ENCODE measurements around the gene AURKAIP1. TPM values are rescaled to one million over a fixed set of nuclear protein-coding genes. Genes with fewer than 3 reads are reported as not detected.

The AURKAIP1 gene
- total and polyA plus RNA-seq, 3 donors from 2014 or later: 224 to 328 (median 313) TPM

- no peaks in the 10 kb centered on the region for H3K27me3 ChIP-seq
- intact Hi-C loops (cut with DNase I; ENCODE audit: low total_unique reads): no loop called here
- WGBS, 2 donors: 92 to 93% methylated on average over 5 to 7 of the region's 7 CpGs
- peak overlapping the region in 1 of 2 donors; percentile 79 for H3K27ac ChIP-seq
- TF ChIP-seq POLR2A (IDR thresholded peaks at IDR 0.05) (no peak), CTCF (IDR thresholded peaks at IDR 0.05) (no peak)
- no peak overlapping the region for H3K4me3 ChIP-seq
- H3K9me3 ChIP-seq: no peaks in the 10 kb centered on the region
- peaks cover 24% of the 10 kb centered on the region for H3K4me1 ChIP-seq
- H3K36me3 ChIP-seq (ENCODE audit: low read depth, missing control alignments): no peaks in the 10 kb centered on the region
- no peak for DNase-seq
Observed at GRCh38 chr1:1421907-1422464, 47.0 kb upstream of the AURKAIP1 start.

DNA sequence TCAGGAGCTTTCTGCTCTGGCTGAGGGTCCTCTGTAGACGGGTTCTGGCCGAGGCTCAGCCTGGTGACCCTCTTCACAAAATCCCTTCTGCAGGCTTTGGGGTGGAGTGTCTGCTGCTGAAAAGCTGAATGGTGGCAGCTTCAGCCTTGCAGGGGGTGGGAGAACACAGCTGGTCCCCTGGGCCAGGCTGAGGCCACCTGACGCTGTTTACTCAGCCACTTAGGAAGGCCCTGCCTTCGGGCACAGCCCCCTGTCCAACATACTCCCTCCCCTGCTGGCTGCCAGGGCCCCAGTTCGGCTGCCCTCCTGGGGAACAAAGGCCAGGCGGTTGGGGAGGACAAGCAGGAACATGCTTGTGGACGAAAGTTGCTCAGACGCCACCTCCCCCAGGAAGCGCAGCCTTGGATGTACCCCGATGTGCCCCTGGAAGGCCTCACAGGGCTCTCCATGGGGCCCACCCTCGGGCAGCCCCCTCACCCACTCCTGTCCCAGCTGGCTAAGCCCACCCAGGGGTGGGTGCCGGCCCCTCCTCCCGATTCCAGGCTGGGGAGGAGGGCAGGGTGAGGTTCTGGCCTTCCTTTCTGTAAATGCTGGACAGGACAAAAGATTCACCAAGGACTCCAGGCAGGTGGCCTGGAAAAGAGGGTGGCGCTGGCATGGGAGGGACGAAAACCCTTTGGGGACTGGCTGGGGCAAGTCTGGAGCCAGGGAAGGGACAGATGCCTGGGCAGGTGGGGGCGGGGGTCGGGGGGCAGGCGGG lies 46.3 kb upstream of the AURKAIP1 start, which contains the start of gene ANKRD65:
TSS of gene ANKRD65 (minus strand) at position 130 of the 760 bp plus-strand sequence. CDS start 271 bp downstream, outside the sequence.
- Histone ChIP-seq H3K4me3 (peak within 1 kb of the TSS; percentile 24 to 39), H3K27me3 (no peaks in the 10 kb centered on the region), H3K36me3 (ENCODE audit: low read depth, missing control alignments) (no peaks in the 10 kb centered on the region), H3K9me3 (no peaks in the 10 kb centered on the region), H3K4me1 (peaks cover 24% of the 10 kb centered on the region), H3K27ac (peak within 1 kb of the TSS; percentile 53 to 79)
- no peak for DNase-seq
- no peak for TF ChIP-seq CTCF (IDR thresholded peaks at IDR 0.05)
- intact Hi-C loops (cut with DNase I; ENCODE audit: low total_unique reads): no loop called here
- 59 to 80% methylated on average over 6 to 18 of the region's 18 CpGs for WGBS, 2 donors

- DNase-seq: no peak
- Histone ChIP-seq H3K27me3 (no peaks in the 10 kb centered on the region), H3K4me3 (peak overlapping the region; percentile 24 to 39), H3K36me3 (ENCODE audit: low read depth, missing control alignments) (no peaks in the 10 kb centered on the region), H3K9me3 (no peaks in the 10 kb centered on the region), H3K4me1 (peaks cover 24% of the 10 kb centered on the region), H3K27ac (peak overlapping the region; percentile 53 to 79)
- TF ChIP-seq CTCF (IDR thresholded peaks at IDR 0.05): no peak
- TF ChIP-seq POLR2A (IDR thresholded peaks at IDR 0.05): no peak
- intact Hi-C loops (cut with DNase I; ENCODE audit: low total_unique reads): no loop called here
- WGBS, 2 donors: 40 to 45% methylated on average over 1 to 12 of the region's 12 CpGs
Observed at GRCh38 chr1:1420654-1421141, 45.7 kb upstream of the AURKAIP1 start.

GRCh38 chr1:1419813-1420653 lies 45.0 kb upstream of the AURKAIP1 start:
- no peaks in the 10 kb centered on the region for H3K36me3 ChIP-seq (ENCODE audit: low read depth, missing control alignments)
- peak overlapping the region; percentile 81 to 83 for H3K27ac ChIP-seq
- peaks cover 24% of the 10 kb centered on the region for H3K4me1 ChIP-seq
- 0 to 18% methylated on average over 11 to 31 of the region's 112 CpGs for WGBS, 2 donors
- intact Hi-C loops (cut with DNase I; ENCODE audit: low total_unique reads): no loop called here
- DNase-seq: no peak
- peak overlapping the region; percentile 44 to 59 for H3K4me3 ChIP-seq
- TF ChIP-seq CTCF (IDR thresholded peaks at IDR 0.05) (no peak), POLR2A (IDR thresholded peaks at IDR 0.05) (no peak)
- H3K27me3 ChIP-seq: no peaks in the 10 kb centered on the region
- H3K9me3 ChIP-seq: no peaks in the 10 kb centered on the region

Measured in testis (tissue), 3 donors.